CD1c-positive myeloid dendritic cell (primary cell): ENCODE measurements around the gene MRPS14.
"Not testable (repeated sequence)": the region's sequence is repeated elsewhere in the genome, so short reads cannot be mapped to it uniquely, and the experiment has no call there.

Experiments
- DNase-seq: peaks from one replicate; pipeline ENCODE4 v3.0.0-alpha.2; 2016; ENCODE audit errors: extremely low spot score

MRPS14 gene

GRCh38 chr1:175023922-175024242, 657 bp upstream of the MRPS14 start:
- DNase-seq: not testable (repeated sequence)

DNA sequence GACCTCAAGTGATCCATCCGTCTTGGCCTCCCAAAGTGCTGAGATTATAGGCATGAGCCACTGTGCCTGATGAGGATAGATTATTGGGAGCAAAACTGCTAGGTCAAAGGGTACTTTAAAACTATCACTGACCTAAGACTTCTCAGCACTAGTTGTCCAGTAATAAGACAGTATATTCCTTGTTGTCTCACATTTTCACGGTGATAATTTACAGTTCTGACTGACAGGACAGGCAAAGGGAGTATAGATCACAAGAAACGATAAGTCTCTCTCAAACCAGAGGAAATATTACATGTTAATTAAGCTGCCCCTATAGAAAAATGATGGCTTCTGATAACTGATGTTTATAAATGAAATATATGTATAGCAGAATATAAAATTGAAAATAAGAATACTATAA, 3.7 kb downstream of the MRPS14 start:
- no peak for DNase-seq

GRCh38 chr1:175015243-175015642, 8.0 kb downstream of the MRPS14 start:
- DNase-seq: no peak

- no peak for DNase-seq
Measured at GRCh38 chr1:175013445-175013844, 9.8 kb downstream of the MRPS14 start.

DNA sequence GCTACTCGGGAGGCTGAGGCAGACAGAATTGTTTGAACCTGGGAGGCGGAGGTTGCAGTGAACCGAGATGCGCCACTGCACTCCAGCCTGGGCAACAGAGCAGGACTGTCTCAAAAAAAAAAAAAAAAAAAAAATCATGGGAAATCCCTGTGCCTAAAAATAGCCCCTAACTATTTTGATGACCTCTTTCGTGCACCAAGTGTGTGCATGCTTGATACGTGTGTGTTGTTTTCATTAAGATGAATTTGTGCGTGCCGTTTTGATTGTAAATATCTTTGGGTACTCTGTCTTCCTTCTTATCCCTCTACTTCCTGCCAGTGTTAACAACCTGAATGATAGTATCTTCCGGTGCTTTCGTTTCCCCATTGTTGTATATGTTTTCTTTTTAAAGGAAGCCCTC, 13.7 kb downstream of the MRPS14 start:
- no peak for DNase-seq

GRCh38 chr1:175005085-175005783, 18.0 kb downstream of the MRPS14 start:
- no peak for DNase-seq

GRCh38 chr1:175003521-175003920, 19.7 kb downstream of the MRPS14 start:
- no peak for DNase-seq

- no peak for DNase-seq
Measured at GRCh38 chr1:175002910-175003517, 20.2 kb downstream of the MRPS14 start.

DNA sequence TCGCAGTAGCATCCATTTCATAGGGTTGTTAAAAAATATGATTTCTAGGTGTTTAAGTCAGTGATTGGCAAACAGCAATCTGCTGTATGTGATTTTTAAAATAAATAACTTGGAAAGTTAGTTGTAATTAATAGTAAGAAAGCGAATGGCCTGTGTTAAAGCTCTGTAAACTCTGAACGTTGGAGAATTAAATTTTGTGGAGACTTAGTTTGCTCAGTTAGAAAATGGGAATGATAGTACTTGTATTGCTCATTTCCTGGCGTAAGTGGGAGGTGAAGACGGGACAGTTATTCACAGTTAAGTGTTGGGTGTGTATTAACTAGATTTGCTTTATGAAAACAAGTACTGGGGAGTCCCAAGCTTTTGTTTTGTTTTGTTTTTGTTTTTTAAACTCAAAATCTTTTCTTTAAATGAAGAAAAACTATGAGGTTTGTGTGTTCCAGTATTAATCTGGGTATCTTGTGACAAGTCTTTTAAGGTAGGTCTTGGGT, 22.5 kb downstream of the MRPS14 start:
- DNase-seq: peak; percentile 30

GRCh38 chr1:174999936-175000696, 23.1 kb downstream of the MRPS14 start, which contains the start of gene CACYBP:
TSS of gene CACYBP (plus strand) at chr1:174999947. CDS start at chr1:175000181, 234 bp downstream.
- DNase-seq: peak; percentile 59

- peak; percentile 99 for DNase-seq
Measured at GRCh38 chr1:174999216-174999935, 23.8 kb downstream of the MRPS14 start.

DNA sequence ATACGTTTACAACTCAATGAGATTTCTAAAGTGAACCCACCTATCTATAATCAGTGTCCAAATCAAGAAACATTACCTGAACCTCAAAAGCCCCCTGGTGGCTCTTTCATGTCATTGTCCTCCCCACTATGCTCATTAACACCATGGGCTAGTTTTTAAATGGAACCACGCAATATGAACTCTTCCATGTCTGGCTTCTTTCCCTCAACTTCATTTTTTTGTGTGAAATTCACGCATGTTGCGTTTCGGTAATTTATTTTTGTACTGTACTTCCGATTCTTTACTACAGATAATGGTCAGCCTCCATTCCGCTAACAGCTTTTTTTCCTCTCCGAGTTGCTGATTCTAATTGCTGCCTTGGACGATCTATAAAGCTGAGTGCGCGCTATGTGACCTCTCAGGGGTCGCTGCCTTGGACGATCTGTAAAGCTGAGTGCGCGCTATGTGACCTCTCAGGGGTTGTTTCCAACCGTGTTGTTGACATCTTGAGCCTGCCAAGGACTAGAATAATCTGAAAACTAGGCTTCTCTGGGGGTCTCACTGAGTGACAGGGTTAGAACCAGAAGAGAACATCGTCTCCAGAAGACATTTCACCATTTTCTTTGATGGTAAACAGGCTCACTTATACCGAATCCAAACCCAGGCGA, 24.5 kb downstream of the MRPS14 start:
- DNase-seq: peak; percentile 79

DNA sequence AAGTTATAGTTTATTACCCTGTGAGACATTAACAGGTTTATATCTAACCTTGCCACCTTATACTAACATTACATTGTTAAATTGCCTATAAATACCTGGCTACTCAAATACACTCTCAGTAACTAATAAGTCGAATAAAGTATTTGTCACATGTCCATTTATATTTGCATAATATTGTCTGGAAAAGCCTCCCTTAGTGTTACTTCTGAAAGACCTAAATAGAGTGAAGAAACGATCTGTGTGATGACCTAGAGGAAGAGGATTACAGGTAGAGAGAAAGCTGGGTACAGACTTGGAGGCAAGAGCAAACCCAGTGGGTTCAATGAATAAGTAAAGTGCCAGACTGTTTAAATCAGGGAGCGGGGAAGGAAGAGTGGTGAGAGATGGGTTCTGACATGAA, 26.2 kb downstream of the MRPS14 start:
- no peak for DNase-seq

DNA sequence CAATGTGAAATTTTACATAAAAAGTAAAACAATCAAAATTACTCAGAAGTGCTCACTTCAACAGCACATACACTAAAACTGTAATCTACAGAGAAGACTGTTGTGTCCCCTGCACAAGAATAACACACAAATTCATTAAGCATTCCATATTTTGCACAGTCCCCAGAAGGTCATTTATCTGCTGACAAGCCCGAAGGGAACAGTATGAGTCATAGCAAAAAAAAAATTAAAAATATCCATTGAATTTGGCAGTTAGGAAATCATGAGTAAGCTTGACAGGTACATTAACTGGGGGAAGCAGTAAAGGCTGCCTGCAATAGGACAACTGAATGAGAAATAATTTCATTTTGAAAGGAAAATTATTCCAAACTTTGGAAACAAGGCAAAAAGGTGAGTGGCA, 26.7 kb downstream of the MRPS14 start:
- no peak for DNase-seq

DNA sequence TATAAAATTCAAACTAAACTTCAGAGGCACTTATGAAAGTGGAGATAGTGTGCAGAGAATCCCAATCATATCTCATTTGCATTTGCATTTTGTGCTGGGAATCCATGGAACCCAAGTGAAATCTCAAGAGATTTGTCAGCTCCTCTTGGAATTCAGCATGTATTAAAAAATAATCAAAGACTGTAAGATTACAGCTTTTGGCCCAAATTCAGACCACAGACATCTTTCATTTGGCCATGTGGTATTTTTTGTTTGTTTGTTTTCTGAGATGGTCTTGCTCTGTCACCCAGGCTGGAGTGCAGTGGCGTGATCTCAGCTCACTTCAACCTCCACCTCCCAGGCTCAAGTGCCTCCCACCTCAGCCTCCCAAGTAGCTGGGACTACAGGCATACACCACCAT, 27.3 kb downstream of the MRPS14 start:
- DNase-seq: no peak

- no peak for DNase-seq
Measured at GRCh38 chr1:174995121-174995520, 28.1 kb downstream of the MRPS14 start.

DNA sequence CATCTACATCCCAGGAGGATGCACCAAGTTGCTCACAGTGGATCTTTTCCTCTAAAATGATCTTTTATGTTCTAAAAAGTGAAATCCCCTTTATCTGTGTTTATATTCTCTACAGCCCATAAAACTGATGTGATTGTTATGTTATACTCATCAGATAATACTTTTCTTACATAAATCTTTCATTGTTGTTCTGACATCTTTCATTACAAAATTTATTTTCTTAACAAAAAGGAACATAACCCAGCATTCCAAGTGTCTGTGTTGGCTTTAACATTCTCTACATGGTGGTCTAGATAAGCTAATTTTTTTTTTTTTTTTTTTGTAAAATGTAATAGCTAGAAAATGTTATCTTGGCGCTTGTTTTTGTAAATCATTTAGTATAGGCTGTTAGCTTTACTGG, 31.8 kb downstream of the MRPS14 start:
- DNase-seq: no peak

DNA sequence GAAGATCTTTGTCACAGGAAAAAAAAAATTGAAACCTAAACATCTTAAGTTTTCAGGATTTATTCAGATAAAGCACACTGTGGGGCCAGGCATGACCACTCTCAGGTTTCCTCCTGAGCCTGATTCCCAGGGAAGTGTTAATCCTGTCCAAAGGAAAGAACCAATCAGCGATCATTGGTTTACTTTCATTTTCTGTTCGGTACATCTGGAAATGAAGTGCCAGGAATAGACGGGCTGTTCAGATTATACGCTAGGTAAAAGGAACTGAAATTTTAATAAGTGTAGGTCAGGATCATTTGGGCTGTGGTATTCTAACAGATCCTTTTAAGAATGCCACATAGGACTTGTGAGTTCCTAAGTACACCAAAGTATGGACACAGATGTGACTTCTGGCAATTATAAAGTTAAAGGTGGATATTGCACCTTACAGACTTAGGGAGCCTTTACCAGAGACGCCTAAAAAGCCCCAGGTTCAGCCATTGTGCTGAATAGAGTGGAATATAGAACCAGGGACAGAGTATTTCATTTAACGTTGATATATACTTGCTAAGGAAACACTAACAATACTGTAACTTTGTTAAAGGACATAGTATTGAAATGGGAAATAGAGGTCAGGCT, 32.7 kb downstream of the MRPS14 start:
- peak; percentile 69 for DNase-seq

DNA sequence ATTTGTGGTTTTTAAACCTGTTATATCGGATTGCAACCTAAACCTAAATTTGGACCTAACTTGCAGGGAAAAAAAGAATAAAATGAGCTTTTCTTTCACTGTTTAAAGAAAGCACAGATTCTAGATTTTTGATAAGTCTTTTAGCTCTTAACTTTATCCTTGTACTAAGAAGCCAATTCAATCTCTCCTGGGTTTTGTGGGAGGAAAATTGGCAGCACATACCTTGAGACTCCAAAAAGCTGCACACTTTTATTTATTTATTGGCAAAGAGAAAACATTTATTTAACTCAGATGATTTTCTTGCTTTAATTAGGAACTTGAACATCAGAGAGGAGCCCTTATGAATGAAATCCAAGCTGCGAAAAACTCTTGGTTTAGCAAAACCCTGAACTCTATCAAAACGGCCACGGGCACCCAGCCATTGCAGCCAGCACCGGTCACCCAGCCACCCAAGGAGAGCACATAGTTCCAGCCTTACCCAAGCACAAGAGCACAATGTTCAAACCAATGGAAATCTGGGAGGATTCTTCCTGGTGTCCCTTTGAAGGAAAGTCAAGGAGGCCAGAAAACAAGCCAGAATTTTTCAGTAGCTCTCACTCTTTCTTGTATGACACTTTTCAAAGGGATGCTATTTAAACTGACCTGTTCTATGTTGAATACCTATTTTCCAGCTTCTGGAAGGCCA, 33.5 kb downstream of the MRPS14 start:
- no peak for DNase-seq

GRCh38 chr1:174988986-174989385, 34.2 kb downstream of the MRPS14 start:
- DNase-seq: no peak

GRCh38 chr1:174988539-174988938, 34.7 kb downstream of the MRPS14 start:
- no peak for DNase-seq
